Spleen (tissue), 7 donors: Measurements from ENCODE around the gene PRKAG1.

ENCODE experiments used
- POLR2A ChIP-seq, 3 donors: fragments of 450-650 bp; IDR thresholded peaks; one replicate each; pipeline ENCODE4 v1.5.1; 2017; ENCODE audit warnings: antibody characterized with exemption in 3 of 3, mild to moderate bottlenecking in 1 of 3
- TF ChIP-seq, protein P1 (sequence below), 11 experiments: fragments of 200-600 bp in 7 of 11; fragments of 450-650 bp in 4 of 11; sonication (generic) in 4 of 11; IDR thresholded peaks in 8 of 11; conservative IDR thresholded peaks in 3 of 11; 1 replicate in 7 of 11; 2 replicates in 4 of 11; pipeline versions ENCODE4 v1.4.0 to v1.8.0; 2016 to 2021; ENCODE audit warnings: antibody characterized with exemption in 11 of 11, inconsistent platforms in 4 of 11, mild to moderate bottlenecking in 1 of 11
- donor health status: DM: no; HTN: no; CAD: no; lungs with moderate emphysema.
- donor health status: DM: no; HTN: no; CAD: no.
- donor health status: DM: no; HTN: no; CAD: no.

DNA sequence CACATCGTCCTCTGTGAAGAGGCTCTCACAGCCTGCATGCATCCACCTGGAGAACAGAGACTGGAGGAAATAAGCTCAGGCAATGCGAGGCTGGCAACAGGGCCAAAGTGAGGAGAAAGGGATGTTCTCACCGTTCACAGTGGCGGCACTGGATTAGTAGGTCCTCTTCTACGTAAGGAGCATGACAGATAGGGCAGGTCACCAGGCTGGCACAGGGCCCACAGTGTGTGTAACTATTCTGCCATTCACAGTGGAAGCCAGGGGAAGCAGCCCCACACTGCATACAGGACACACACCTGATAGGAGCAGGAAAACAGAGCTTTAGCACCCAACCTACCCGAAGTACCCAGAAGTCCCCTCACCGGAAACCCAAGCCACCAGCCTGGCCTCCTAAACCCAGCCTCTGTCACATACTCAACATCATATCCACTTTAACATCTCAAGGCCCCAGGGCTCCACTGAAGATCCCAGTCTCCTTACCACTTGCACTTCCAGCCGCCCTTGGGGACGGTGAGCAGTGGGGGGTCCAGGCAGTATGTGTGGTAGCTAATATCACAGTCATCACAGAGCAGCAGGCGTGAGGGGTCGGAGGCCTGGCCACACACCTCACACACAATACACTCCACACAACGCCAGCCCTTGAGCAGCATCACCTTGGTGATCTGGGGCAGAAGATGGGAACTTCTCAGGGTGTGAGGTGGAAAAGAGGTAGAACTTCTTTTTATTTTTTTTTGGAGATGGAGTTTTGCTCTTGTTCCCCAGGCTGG lies 27.7 kb upstream of the PRKAG1 start:
- TF ChIP-seq POLR2A (IDR thresholded peaks at IDR 0.05), result no peak
- TF ChIP-seq, protein P1, sequence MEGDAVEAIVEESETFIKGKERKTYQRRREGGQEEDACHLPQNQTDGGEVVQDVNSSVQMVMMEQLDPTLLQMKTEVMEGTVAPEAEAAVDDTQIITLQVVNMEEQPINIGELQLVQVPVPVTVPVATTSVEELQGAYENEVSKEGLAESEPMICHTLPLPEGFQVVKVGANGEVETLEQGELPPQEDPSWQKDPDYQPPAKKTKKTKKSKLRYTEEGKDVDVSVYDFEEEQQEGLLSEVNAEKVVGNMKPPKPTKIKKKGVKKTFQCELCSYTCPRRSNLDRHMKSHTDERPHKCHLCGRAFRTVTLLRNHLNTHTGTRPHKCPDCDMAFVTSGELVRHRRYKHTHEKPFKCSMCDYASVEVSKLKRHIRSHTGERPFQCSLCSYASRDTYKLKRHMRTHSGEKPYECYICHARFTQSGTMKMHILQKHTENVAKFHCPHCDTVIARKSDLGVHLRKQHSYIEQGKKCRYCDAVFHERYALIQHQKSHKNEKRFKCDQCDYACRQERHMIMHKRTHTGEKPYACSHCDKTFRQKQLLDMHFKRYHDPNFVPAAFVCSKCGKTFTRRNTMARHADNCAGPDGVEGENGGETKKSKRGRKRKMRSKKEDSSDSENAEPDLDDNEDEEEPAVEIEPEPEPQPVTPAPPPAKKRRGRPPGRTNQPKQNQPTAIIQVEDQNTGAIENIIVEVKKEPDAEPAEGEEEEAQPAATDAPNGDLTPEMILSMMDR (IDR thresholded peaks at IDR 0.05 in 8 of 11, conservative IDR thresholded peaks at IDR 0.05 in 3 of 11), result no peak
